ENCODE results near the gene DNLZ. TPM values are rescaled to one million over a fixed set of nuclear protein-coding genes. Genes with fewer than 3 reads are reported as not detected.

Gene DNLZ
- polyA plus RNA-seq, 2 of the 4 experiments (the other 2 are of a cell fraction): 8.0 to 19.9 TPM

- Histone ChIP-seq H3K4me3 (no peak overlapping the region), H3K4me1 (no peaks in the 10 kb centered on the region), H3K9me3 (no peaks in the 10 kb centered on the region), H3K27ac (no peak overlapping the region), H3K4me2 (no peak overlapping the region)
- FAIRE-seq: no peak
- no peak for TF ChIP-seq BHLHE40 (IDR thresholded peaks at IDR 0.05; ENCODE audit: low read depth, low read length)
- no peak for ATAC-seq
- 93% methylated on average over 20 of the region's 28 CpGs for WGBS (ENCODE audit: missing lambda C conversion rate)
- ChIA-PET CTCF (interaction anchor here (1.4 to 4.9 kb wide), 4 partner anchors 12 to 40 kb away, joined by 3 to 27 read pairs (median 6); partner anchors contain the start of gene DNLZ), POLR2A (no interaction called here)
- no peak for DNase-seq (ENCODE audit: low read depth in 1 of 2, low spot score in 1 of 2)
These were observed 14.8 kb upstream of the DNLZ start for GRCh38 chr9:136378170-136379002.

DNA sequence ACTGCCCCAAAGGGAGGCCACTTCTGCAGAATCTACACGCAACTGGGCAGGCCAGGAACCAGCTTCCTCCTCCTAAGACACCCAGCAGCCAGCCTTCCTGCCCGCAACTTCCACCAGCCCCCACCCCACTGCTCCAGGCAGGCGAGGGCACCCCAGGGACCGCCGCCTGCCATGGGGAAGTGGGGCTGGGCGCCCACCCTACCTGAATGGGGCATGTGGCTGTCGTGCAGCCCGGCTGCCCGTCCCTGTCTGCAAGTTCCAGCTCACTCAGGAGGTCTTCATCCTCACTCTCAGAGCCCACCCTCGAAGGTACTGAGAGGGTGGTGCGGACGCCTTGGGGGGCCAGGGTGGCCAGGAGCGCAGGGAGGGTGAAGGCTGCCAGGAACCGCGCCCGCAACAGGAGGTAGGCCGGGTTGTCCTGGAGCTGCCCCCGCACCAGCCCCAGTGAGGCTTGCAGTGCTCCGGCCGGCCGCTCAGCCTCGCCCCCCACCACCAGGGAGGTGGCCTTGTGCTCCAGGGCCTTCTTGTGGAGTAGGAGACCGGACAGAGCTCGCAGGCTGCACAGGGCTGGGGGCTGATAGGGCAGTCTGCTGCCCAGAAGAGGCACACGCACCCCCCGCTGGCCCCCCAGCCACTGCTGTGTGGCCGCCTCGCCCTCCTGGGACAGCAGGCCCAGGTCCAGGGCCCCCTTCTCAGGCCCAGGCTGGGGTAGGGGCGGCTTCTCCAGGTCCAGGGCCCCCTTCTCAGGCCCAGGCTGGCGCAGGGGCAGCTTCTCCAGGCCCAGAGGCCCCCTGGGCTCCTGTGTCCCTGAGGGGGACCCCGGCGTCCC, 14.0 kb upstream of the DNLZ start:
- ATAC-seq: no peak
- Histone ChIP-seq H3K4me1 (peaks cover 7% of the 10 kb centered on the region), H3K4me2 (no peak overlapping the region), H3K9me3 (no peaks in the 10 kb centered on the region), H3K27ac (no peak overlapping the region), H3K4me3 (no peak overlapping the region)
- POLR2A ChIA-PET: no interaction called here
- TF ChIP-seq, protein P1, sequence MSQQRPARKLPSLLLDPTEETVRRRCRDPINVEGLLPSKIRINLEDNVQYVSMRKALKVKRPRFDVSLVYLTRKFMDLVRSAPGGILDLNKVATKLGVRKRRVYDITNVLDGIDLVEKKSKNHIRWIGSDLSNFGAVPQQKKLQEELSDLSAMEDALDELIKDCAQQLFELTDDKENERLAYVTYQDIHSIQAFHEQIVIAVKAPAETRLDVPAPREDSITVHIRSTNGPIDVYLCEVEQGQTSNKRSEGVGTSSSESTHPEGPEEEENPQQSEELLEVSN (IDR thresholded peaks at IDR 0.05; ENCODE audit: borderline replicate concordance, low read depth): no peak
- TF ChIP-seq CHD4 (IDR thresholded peaks at IDR 0.05; ENCODE audit: borderline replicate concordance) (no peak), HMGXB4 (CRISPR knock-in tag; IDR thresholded peaks at IDR 0.05; ENCODE audit: borderline replicate concordance) (no peak), EHMT2 (IDR thresholded peaks at IDR 0.05; ENCODE audit: low read depth) (no peak), JUNB (IDR thresholded peaks at IDR 0.05) (no peak), FOXS1 (CRISPR knock-in tag; IDR thresholded peaks at IDR 0.05) (no peak), ZC3H11A (IDR thresholded peaks at IDR 0.05) (no peak), SREBF2 (IDR thresholded peaks at IDR 0.05) (no peak), SMC3 (IDR thresholded peaks at IDR 0.05) (no peak), CBX2 (IDR thresholded peaks at IDR 0.05; ENCODE audit: borderline replicate concordance, low read depth) (no peak), CEBPB (IDR thresholded peaks at IDR 0.05) (no peak), KDM1A (IDR thresholded peaks at IDR 0.05; ENCODE audit: low read depth) (no peak), CBX8 (IDR thresholded peaks at IDR 0.05) (no peak), HOXA7 (CRISPR knock-in tag; IDR thresholded peaks at IDR 0.05) (no peak), NFE2L2 (conservative IDR thresholded peaks at IDR 0.05; ENCODE audit: low read length) (no peak), RAD21 (conservative IDR thresholded peaks at IDR 0.05 in 1 of 2, IDR thresholded peaks at IDR 0.05 in 1 of 2) (no peak), MAZ (IDR thresholded peaks at IDR 0.05; ENCODE audit: borderline replicate concordance, low read depth, low read length) (no peak)
- TF ChIP-seq, protein P2, sequence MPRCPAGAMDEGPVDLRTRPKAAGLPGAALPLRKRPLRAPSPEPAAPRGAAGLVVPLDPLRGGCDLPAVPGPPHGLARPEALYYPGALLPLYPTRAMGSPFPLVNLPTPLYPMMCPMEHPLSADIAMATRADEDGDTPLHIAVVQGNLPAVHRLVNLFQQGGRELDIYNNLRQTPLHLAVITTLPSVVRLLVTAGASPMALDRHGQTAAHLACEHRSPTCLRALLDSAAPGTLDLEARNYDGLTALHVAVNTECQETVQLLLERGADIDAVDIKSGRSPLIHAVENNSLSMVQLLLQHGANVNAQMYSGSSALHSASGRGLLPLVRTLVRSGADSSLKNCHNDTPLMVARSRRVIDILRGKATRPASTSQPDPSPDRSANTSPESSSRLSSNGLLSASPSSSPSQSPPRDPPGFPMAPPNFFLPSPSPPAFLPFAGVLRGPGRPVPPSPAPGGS (IDR thresholded peaks at IDR 0.05): no peak
- TF ChIP-seq, protein P3, sequence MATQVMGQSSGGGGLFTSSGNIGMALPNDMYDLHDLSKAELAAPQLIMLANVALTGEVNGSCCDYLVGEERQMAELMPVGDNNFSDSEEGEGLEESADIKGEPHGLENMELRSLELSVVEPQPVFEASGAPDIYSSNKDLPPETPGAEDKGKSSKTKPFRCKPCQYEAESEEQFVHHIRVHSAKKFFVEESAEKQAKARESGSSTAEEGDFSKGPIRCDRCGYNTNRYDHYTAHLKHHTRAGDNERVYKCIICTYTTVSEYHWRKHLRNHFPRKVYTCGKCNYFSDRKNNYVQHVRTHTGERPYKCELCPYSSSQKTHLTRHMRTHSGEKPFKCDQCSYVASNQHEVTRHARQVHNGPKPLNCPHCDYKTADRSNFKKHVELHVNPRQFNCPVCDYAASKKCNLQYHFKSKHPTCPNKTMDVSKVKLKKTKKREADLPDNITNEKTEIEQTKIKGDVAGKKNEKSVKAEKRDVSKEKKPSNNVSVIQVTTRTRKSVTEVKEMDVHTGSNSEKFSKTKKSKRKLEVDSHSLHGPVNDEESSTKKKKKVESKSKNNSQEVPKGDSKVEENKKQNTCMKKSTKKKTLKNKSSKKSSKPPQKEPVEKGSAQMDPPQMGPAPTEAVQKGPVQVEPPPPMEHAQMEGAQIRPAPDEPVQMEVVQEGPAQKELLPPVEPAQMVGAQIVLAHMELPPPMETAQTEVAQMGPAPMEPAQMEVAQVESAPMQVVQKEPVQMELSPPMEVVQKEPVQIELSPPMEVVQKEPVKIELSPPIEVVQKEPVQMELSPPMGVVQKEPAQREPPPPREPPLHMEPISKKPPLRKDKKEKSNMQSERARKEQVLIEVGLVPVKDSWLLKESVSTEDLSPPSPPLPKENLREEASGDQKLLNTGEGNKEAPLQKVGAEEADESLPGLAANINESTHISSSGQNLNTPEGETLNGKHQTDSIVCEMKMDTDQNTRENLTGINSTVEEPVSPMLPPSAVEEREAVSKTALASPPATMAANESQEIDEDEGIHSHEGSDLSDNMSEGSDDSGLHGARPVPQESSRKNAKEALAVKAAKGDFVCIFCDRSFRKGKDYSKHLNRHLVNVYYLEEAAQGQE (IDR thresholded peaks at IDR 0.05): no peak
- CTCF ChIA-PET: interaction anchor here (0.6 to 4.9 kb wide), 7 partner anchors 8 to 265 kb away, joined by 3 to 27 read pairs (median 4); partner anchors contain the start of gene DNLZ
- DNase-seq (ENCODE audit: low read depth in 1 of 2, low spot score in 1 of 2): no peak
- no peak for FAIRE-seq
- WGBS (ENCODE audit: missing lambda C conversion rate): 93% methylated on average over 12 of the region's 32 CpGs

Data from A549 (cell line).